IMR-90 (cell line): Measurements from ENCODE around the gene CDC34. TPM values are rescaled to one million over a fixed set of nuclear protein-coding genes. Genes with fewer than 3 reads are reported as not detected.

ENCODE experiments used
- ATAC-seq: fragments of 200-7000 bp; cut with Tn5 transposase; 2 replicates; pipeline ENCODE4 v1.9.1; 2020; ENCODE audit warnings: low read depth, mild to moderate bottlenecking, moderate library complexity
- BruUV-seq: library from RNA; stranded (reverse); fragments of 400-500 nt; replicated peaks from 2 replicates; lab custom pipeline; 2021; lab: Mats Ljungman, UMichigan
- CTCF ChIA-PET: fragments of 300-600 bp; formaldehyde crosslinking; extraction: SDS; loops from one replicate; lab custom pipeline; 2021; ENCODE audit warnings: antibody characterized with exemption; lab: Yijun Ruan, JAX
- POLR2A ChIA-PET: fragments of 300-600 bp; sonication (Branson Sonifier 250); formaldehyde crosslinking; loops from one replicate; lab custom pipeline; 2022; ENCODE audit warnings: antibody characterized with exemption; ENCODE audit not compliant: unreplicated experiment; lab: Charles Lee
- DNase-seq: peaks from one replicate; pipeline ENCODE4 v3.0.0; 2013
- H2AFZ ChIP-seq: replicated peaks from 2 replicates; pipeline ENCODE3; 2013; ENCODE audit warnings: low read length, mild to moderate bottlenecking; ENCODE audit not compliant: poor library complexity
- H2AK5ac ChIP-seq: 2 replicates; pipeline ENCODE4 v1.6.1; 2013; ENCODE audit warnings: low read depth, low read length, inconsistent platforms
- H2AK9ac ChIP-seq: replicated peaks from 2 replicates; pipeline ENCODE3; 2013; ENCODE audit warnings: mild to moderate bottlenecking, low read depth, low read length, moderate library complexity; ENCODE audit not compliant: poor library complexity
- H2BK120ac ChIP-seq: 2 replicates; pipeline ENCODE4 v1.6.1; 2013; ENCODE audit warnings: low read depth, low read length, inconsistent platforms
- H2BK15ac ChIP-seq: 3 replicates; pipeline ENCODE4 v1.6.1; 2013; ENCODE audit warnings: low read depth, low read length, inconsistent platforms
- H2BK20ac ChIP-seq: 2 replicates; pipeline ENCODE4 v1.6.1; 2013; ENCODE audit warnings: low read depth, mild to moderate bottlenecking, inconsistent platforms, low read length, moderate library complexity
- H2BK5ac ChIP-seq: 2 replicates; pipeline ENCODE4 v1.6.1; 2013; ENCODE audit warnings: mild to moderate bottlenecking, low read depth, low read length, inconsistent platforms; ENCODE audit not compliant: poor library complexity, severe bottlenecking
- H3K14ac ChIP-seq: replicated peaks from 2 replicates; pipeline ENCODE4 v1.6.1; 2013; ENCODE audit warnings: low read depth, low read length, inconsistent platforms
- H3K18ac ChIP-seq: 2 replicates; pipeline ENCODE4 v1.6.1; 2013; ENCODE audit warnings: low read depth, low read length, control low read depth
- H3K23ac ChIP-seq: 2 replicates; pipeline ENCODE4 v1.6.1; 2013; ENCODE audit warnings: low read depth, low read length, inconsistent platforms
- H3K27ac ChIP-seq: 2 replicates; pipeline ENCODE4 v1.5.1; 2013; ENCODE audit warnings: mild to moderate bottlenecking, control low read depth, low read length; ENCODE audit not compliant: insufficient read depth
- H3K27me3 ChIP-seq: 2 replicates; pipeline ENCODE4 v1.6.1; 2013; ENCODE audit warnings: low read length; ENCODE audit not compliant: control insufficient read depth, insufficient read depth
- H3K36me3 ChIP-seq: 2 replicates; pipeline ENCODE4 v1.6.1; 2013; ENCODE audit warnings: low read length, mixed read lengths; ENCODE audit not compliant: control insufficient read depth, insufficient read depth
- H3K4ac ChIP-seq: 2 replicates; pipeline ENCODE4 v1.6.1; 2013; ENCODE audit warnings: low read depth, low read length, inconsistent platforms
- H3K4me1 ChIP-seq: 2 replicates; pipeline ENCODE4 v1.6.1; 2013; ENCODE audit warnings: low read length, mixed read lengths; ENCODE audit not compliant: control insufficient read depth, insufficient read depth
- H3K4me2 ChIP-seq: 2 replicates; pipeline ENCODE4 v1.6.1; 2013; ENCODE audit warnings: low read depth, mild to moderate bottlenecking, control low read depth, low read length, moderate library complexity
- H3K4me3 ChIP-seq: 2 replicates; pipeline ENCODE4 v1.5.1; 2013; ENCODE audit warnings: low read depth, mild to moderate bottlenecking, control low read depth, low read length, moderate library complexity; ENCODE audit not compliant: insufficient read depth
- H3K56ac ChIP-seq: 2 replicates; pipeline ENCODE4 v1.6.1; 2013; ENCODE audit warnings: low read length, inconsistent platforms; ENCODE audit not compliant: insufficient read depth; ENCODE audit errors: extremely low read depth
- H3K79me1 ChIP-seq, 2 experiments: 2 replicates each; pipeline ENCODE4 v1.6.1; 2013; ENCODE audit warnings: low read length in 2 of 2, inconsistent platforms in 1 of 2, low read depth in 1 of 2
- H3K9ac ChIP-seq: 2 replicates; pipeline ENCODE4 v1.6.1; 2013; ENCODE audit warnings: low read depth, low read length, control low read depth
- H3K9me1 ChIP-seq: 2 replicates; pipeline ENCODE4 v1.6.1; 2013; ENCODE audit warnings: low read length, inconsistent platforms; ENCODE audit not compliant: insufficient read depth
- H3K9me3 ChIP-seq: 2 replicates; pipeline ENCODE4 v1.6.1; 2013; ENCODE audit warnings: low read length; ENCODE audit not compliant: control insufficient read depth, insufficient read depth
- H4K20me1 ChIP-seq: 2 replicates; pipeline ENCODE4 v1.6.1; 2013; ENCODE audit warnings: low read length, inconsistent platforms; ENCODE audit not compliant: insufficient read depth
- H4K5ac ChIP-seq: 2 replicates; pipeline ENCODE4 v1.6.1; 2013; ENCODE audit warnings: mild to moderate bottlenecking, low read depth, low read length, control low read depth
- H4K8ac ChIP-seq, 2 experiments: 2 replicates each; pipeline ENCODE4 v1.6.1; 2013; ENCODE audit warnings: low read depth in 2 of 2, low read length in 2 of 2, control low read depth in 1 of 2, inconsistent platforms in 1 of 2
- H4K91ac ChIP-seq: 2 replicates; pipeline ENCODE4 v1.6.1; 2013; ENCODE audit warnings: low read depth, low read length, inconsistent platforms; ENCODE audit not compliant: insufficient read depth
- BHLHE40 ChIP-seq: fragments of 150-350 bp; IDR thresholded peaks from 2 replicates; pipeline ENCODE4 v1.6.1; 2016; ENCODE audit warnings: mild to moderate bottlenecking, low read depth, low read length
- CHD1 ChIP-seq: IDR thresholded peaks from 2 replicates; pipeline ENCODE4 v1.6.1; 2012; ENCODE audit warnings: low read depth, low read length, improper control_type of control experiment
- MAFK ChIP-seq: IDR thresholded peaks from 2 replicates; pipeline ENCODE4 v1.6.1; 2012; ENCODE audit warnings: low read depth, low read length, improper control_type of control experiment
- MXI1 ChIP-seq: IDR thresholded peaks from 2 replicates; pipeline ENCODE4 v1.6.1; 2012; ENCODE audit warnings: low read depth, mild to moderate bottlenecking, low read length, moderate library complexity, borderline replicate concordance
- NFE2L2 ChIP-seq: fragments of 150-350 bp; IDR thresholded peaks from 2 replicates; pipeline ENCODE4 v1.6.1; 2016; ENCODE audit warnings: low read depth, mild to moderate bottlenecking, low read length
- RCOR1 ChIP-seq: IDR thresholded peaks from 2 replicates; pipeline ENCODE4 v1.6.1; 2012; ENCODE audit warnings: mild to moderate bottlenecking, low read length, improper control_type of control experiment; ENCODE audit not compliant: insufficient replicate concordance
- SMC3 ChIP-seq: fragments of 150-350 bp; IDR thresholded peaks from 2 replicates; pipeline ENCODE4 v1.6.1; 2016; ENCODE audit warnings: low read depth, mild to moderate bottlenecking, antibody characterized with exemption, low read length, moderate library complexity
- WGBS, 2 experiments: methylation state at CpG; one replicate each; pipeline versions ENCODE4 v1.1.5 to v1.1.7; 2013; ENCODE audit warnings: missing lambda C conversion rate in 2 of 2; ENCODE audit not compliant: insufficient read length in 1 of 2; ENCODE audit errors: extremely low coverage in 2 of 2; 5-methylcytosine and 5-hydroxymethylcytosine counted together
- dilution Hi-C: fragments of 300-500 bp; cut with HindIII; formaldehyde crosslinking; loops from one replicate; pipeline ENCODE4 v1.14.3; 2018; ENCODE audit warnings: low sequenced_read_pairs; ENCODE audit not compliant: unreplicated experiment
- in situ Hi-C: fragments of 300-500 bp; cut with MboI; formaldehyde crosslinking; loops from 3 replicates; pipeline ENCODE4 v1.14.3; 2019; ENCODE audit warnings: low sequenced_read_pairs, inconsistent platforms, mixed read lengths
- intact Hi-C: fragments of 100-400 bp; cut with micrococcal nuclease; formaldehyde crosslinking; loops from 2 replicates; pipeline ENCODE4 v1.10.0; 2022
- polyA plus RNA-seq, 3 experiments: library from polyadenylated mRNA; depleted of rRNA; stranded (reverse); fragments of >200 nt; gene quantifications; 2 replicates each; pipeline ENCODE4 v1.2.3, GENCODE V29; 2012; ENCODE audit warnings: low replicate concordance in 1 of 3
- total RNA-seq: library from RNA; depleted of rRNA; stranded (reverse); fragments of >200 nt; gene quantifications from 2 replicates; pipeline ENCODE4 v1.2.3, GENCODE V29; 2012
- TF ChIP-seq, protein P1 (sequence below): fragments of 150-350 bp; IDR thresholded peaks from 2 replicates; pipeline ENCODE4 v1.6.1; 2017; ENCODE audit warnings: mild to moderate bottlenecking, antibody characterized with exemption, low read length, low read depth
- TF ChIP-seq, protein P2 (sequence below): conservative IDR thresholded peaks from 2 replicates; pipeline ENCODE4 v1.5.1; 2012; ENCODE audit warnings: mild to moderate bottlenecking, low read depth, low read length, improper control_type of control experiment

The CDC34 gene
- total and polyA plus RNA-seq, 2 of the 4 experiments (the other 2 are of a cell fraction), result 35.7 to 68.9 TPM

DNA sequence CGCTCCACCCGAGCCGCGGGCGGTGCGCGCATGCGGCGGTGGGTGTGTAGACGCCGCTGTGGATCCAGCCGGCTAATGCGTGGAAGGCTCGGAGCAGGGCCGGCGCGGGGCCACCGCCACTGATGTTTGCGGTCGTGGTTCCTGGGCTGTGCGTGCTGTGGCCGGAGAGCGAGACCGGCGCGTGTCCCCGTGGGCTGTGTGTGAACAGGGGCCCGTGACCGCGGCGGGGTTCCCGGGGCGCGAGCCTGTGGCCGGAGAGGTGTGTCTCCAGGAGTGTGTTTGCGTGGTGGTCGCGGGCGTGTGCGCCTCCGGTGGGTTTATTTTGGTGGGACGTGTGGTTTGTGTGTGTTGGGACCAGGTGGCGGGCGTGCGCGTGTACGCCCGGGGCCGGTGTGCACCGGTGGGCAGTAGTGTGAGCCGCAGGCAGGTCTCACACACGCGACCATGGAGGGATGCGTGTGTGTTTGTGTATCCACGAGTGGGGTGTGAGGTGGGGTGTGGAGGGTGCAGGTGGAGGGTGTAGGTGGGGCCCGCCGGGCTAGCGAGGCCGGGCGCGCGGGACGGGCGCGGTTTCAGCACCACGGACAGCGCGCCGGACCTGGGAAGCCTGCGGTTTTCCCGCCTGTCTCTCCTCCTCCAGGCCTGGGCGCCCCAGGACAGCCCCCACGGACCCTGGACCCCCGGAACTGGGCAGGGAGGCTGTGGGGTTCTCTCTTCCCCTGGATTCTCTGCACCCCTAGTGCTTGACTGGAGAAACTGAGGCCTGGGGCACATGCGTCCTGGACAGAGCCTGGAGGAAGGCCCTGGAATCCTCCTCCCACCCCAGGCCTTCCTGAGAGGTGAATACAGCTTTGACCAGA, 59.8 kb downstream of the CDC34 start:
- ATAC-seq (peak; percentile 21; the same call in 1 of the 2 replicates), DNase-seq (no peak)
- no peaks in the 10 kb centered on the region for H3K36me3 ChIP-seq
- H3K4me2 ChIP-seq, result no peak overlapping the region
- TF ChIP-seq CHD1, result no peak
- no peak for TF ChIP-seq SMC3
- TF ChIP-seq, protein P1, sequence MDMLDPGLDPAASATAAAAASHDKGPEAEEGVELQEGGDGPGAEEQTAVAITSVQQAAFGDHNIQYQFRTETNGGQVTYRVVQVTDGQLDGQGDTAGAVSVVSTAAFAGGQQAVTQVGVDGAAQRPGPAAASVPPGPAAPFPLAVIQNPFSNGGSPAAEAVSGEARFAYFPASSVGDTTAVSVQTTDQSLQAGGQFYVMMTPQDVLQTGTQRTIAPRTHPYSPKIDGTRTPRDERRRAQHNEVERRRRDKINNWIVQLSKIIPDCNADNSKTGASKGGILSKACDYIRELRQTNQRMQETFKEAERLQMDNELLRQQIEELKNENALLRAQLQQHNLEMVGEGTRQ, result no peak
- no peak for TF ChIP-seq NFE2L2
- TF ChIP-seq RCOR1, result no peak
- no peak for TF ChIP-seq MAFK
- TF ChIP-seq, protein P2, sequence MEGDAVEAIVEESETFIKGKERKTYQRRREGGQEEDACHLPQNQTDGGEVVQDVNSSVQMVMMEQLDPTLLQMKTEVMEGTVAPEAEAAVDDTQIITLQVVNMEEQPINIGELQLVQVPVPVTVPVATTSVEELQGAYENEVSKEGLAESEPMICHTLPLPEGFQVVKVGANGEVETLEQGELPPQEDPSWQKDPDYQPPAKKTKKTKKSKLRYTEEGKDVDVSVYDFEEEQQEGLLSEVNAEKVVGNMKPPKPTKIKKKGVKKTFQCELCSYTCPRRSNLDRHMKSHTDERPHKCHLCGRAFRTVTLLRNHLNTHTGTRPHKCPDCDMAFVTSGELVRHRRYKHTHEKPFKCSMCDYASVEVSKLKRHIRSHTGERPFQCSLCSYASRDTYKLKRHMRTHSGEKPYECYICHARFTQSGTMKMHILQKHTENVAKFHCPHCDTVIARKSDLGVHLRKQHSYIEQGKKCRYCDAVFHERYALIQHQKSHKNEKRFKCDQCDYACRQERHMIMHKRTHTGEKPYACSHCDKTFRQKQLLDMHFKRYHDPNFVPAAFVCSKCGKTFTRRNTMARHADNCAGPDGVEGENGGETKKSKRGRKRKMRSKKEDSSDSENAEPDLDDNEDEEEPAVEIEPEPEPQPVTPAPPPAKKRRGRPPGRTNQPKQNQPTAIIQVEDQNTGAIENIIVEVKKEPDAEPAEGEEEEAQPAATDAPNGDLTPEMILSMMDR, result no peak
- TF ChIP-seq MXI1, result no peak
- TF ChIP-seq BHLHE40, result no peak
- H4K8ac ChIP-seq, result no peak overlapping the region
- no peak overlapping the region for H3K4me3 ChIP-seq
- no peaks in the 10 kb centered on the region for H3K9me3 ChIP-seq
- H2AFZ ChIP-seq, result peak overlapping the region; percentile 43
- H3K27ac ChIP-seq, result no peak overlapping the region
- H3K4ac ChIP-seq, result no peak overlapping the region
- dilution Hi-C loops, result no loop called here
- no peak overlapping the region for H2BK120ac ChIP-seq
- no TSS peak for BruUV-seq
- no peaks in the 10 kb centered on the region for H3K9me1 ChIP-seq
- in situ Hi-C loops, result no loop called here
- peaks cover 5% of the 10 kb centered on the region for H3K4me1 ChIP-seq
- intact Hi-C loops, result no loop called here
- no peak overlapping the region for H3K56ac ChIP-seq
- 58% methylated on average over 39 of the region's 75 CpGs; no CpG with 5 or more reads in 1 of the 2 experiments for WGBS, 2 experiments
- no peak overlapping the region for H2BK5ac ChIP-seq
- POLR2A ChIA-PET, result no interaction called here
- H4K91ac ChIP-seq, result no peak overlapping the region
- no peak overlapping the region for H2AK9ac ChIP-seq
- peaks cover 32% of the 10 kb centered on the region for H4K20me1 ChIP-seq
- no peak overlapping the region for H2BK15ac ChIP-seq
- no peak overlapping the region for H3K23ac ChIP-seq
- no peak overlapping the region for H2BK20ac ChIP-seq
- H3K27me3 ChIP-seq, result peaks cover 24% of the 10 kb centered on the region
- H3K18ac ChIP-seq, result no peak overlapping the region
- H4K5ac ChIP-seq, result no peak overlapping the region
- H3K9ac ChIP-seq, result no peak overlapping the region
- no peak overlapping the region for H3K14ac ChIP-seq
- CTCF ChIA-PET, result no interaction called here
- no peaks in the 10 kb centered on the region for H3K79me1 ChIP-seq
- H2AK5ac ChIP-seq, result no peak overlapping the region
